HL-60 (cell line): Measurements from ENCODE around the gene SOWAHB.

Experiments
- DNase-seq, 2 experiments: peaks; one replicate each; pipeline ENCODE4 v3.0.0-alpha.2; 2010 to 2020; ENCODE audit warnings: low read depth in 1 of 2, low spot score in 1 of 2
- H3K27ac ChIP-seq: fragments of 250-450 bp; sonication (Bioruptor Pico); replicated peaks from 2 replicates; pipeline ENCODE4 v1.5.1; 2020; ENCODE audit warnings: mild to moderate bottlenecking, moderate library complexity
- H3K27me3 ChIP-seq: fragments of 250-450 bp; sonication (Bioruptor Pico); 2 replicates; pipeline ENCODE4 v1.5.1; 2021; ENCODE audit warnings: mild to moderate bottlenecking, moderate library complexity; ENCODE audit not compliant: insufficient read depth, poor library complexity, severe bottlenecking
- H3K4me3 ChIP-seq: replicated peaks from 2 replicates; pipeline ENCODE4 v1.5.1; 2011; ENCODE audit warnings: mild to moderate bottlenecking, control low read depth, low read length; ENCODE audit not compliant: insufficient read depth
- CTCF ChIP-seq: IDR thresholded peaks from one replicate; pipeline ENCODE4 v1.5.1; 2011; ENCODE audit warnings: low read length, control low read depth, inconsistent platforms; ENCODE audit not compliant: insufficient read depth
- GABPA ChIP-seq: IDR thresholded peaks from 2 replicates; pipeline ENCODE4 v1.6.1; 2012; ENCODE audit warnings: low read depth
- POLR2AphosphoS5 ChIP-seq: IDR thresholded peaks from 2 replicates; pipeline ENCODE4 v1.6.1; 2012; ENCODE audit warnings: low read depth
- REST ChIP-seq: IDR thresholded peaks from 2 replicates; pipeline ENCODE4 v1.6.1; 2012; ENCODE audit warnings: low read depth; ENCODE audit not compliant: insufficient replicate concordance
- SPI1 ChIP-seq: IDR thresholded peaks from 2 replicates; pipeline ENCODE4 v1.6.1; 2012; ENCODE audit warnings: low read depth, mild to moderate bottlenecking, borderline replicate concordance

Gene SOWAHB

GRCh38 chr4:76943129-76943620 is 45.2 kb upstream of the SOWAHB start:
- DNase-seq, result no peak
- Histone ChIP-seq H3K27me3 (no peaks in the 10 kb centered on the region), H3K4me3 (no peak overlapping the region), H3K27ac (no peak overlapping the region)
- TF ChIP-seq GABPA, result no peak

- Histone ChIP-seq H3K4me3 (no peak overlapping the region), H3K27me3 (no peaks in the 10 kb centered on the region), H3K27ac (no peak overlapping the region)
- no peak for DNase-seq
- no peak for TF ChIP-seq POLR2AphosphoS5
- TF ChIP-seq GABPA, result no peak
- TF ChIP-seq CTCF, result no peak
- no peak for TF ChIP-seq REST
These were observed 41.2 kb upstream of the SOWAHB start for GRCh38 chr4:76939184-76939583.

GRCh38 chr4:76931576-76932276 is 33.8 kb upstream of the SOWAHB start:
- TF ChIP-seq POLR2AphosphoS5, result no peak
- TF ChIP-seq SPI1, result no peak
- TF ChIP-seq REST, result no peak
- no peak for TF ChIP-seq CTCF
- TF ChIP-seq GABPA, result no peak
- H3K4me3 ChIP-seq, result no peak overlapping the region
- no peak for DNase-seq
- no peaks in the 10 kb centered on the region for H3K27me3 ChIP-seq
- H3K27ac ChIP-seq, result no peak overlapping the region

- TF ChIP-seq POLR2AphosphoS5 (no peak), CTCF (no peak), GABPA (no peak), SPI1 (no peak), REST (no peak)
- H3K4me3 ChIP-seq, result no peak overlapping the region
- no peaks in the 10 kb centered on the region for H3K27me3 ChIP-seq
- no peak for DNase-seq
- H3K27ac ChIP-seq, result no peak overlapping the region
These were observed 33.1 kb upstream of the SOWAHB start for GRCh38 chr4:76931087-76931486.
